CD4-positive, alpha-beta T cell treated with Interleukin-1 beta for 1 hour (primary cell): ENCODE results near the gene SSH2.
"Not testable (repeated sequence)": the region's sequence is repeated elsewhere in the genome, so short reads cannot be mapped to it uniquely, and the experiment has no call there.

Experiments used
- DNase-seq, 2 donors: peaks; one replicate each; pipeline ENCODE4 v3.0.0-alpha.2; 2020 to 2022

The SSH2 gene

DNA sequence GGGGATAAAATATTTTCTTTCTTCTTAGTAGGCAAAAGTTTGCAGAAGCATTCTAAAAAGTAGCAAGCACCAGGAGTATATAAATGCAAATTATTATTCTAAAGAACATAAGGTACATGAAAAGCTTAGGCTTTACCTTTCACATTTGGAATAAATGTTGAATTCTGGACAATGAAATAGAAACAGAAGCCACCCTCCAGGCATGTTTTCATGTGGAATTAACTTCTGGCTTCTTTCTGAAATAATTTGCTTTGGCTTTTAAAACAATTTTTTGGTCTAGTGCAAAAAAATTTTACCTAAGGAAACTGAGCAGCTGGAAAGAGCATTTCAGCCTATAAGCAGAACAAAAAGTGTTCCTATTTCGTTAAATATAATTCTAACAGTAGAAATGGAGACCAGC, 197.8 kb downstream of the SSH2 start:
- no peak for DNase-seq

DNA sequence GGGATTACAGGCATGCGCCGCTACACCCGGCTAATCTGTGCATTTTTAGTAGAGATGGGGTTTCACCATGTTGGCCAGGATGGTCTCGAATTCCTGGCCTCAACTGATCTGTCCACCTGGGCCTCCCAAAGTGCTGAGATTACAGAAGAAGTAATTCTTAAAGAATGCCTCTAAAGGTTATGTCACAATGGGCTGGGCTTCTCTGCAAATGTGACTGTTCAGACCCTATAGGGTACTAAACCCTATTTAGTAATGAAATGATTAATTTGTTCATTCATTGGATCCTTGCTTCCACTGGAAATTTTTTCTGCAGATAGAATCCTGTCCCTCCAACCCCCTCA, 198.5 kb downstream of the SSH2 start:
- no peak for DNase-seq

DNA sequence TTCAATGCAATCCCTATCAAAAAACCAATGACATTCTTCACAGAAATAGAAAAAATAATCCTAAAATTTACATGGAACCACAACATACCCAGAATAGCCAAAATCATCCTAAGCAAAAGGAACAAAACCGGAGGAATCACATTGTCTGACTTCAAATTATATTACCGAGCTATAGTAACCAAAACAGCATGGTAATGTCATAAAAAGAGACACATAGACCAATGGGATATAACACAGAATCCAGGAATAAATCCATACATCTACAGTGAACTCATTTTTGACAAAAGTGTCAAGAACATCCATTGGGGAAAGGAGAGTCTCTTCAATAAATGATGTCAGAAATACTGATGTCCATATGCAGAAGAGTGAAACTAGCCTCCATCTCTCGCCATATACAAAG, 201.5 kb downstream of the SSH2 start:
- DNase-seq: no peak

DNA sequence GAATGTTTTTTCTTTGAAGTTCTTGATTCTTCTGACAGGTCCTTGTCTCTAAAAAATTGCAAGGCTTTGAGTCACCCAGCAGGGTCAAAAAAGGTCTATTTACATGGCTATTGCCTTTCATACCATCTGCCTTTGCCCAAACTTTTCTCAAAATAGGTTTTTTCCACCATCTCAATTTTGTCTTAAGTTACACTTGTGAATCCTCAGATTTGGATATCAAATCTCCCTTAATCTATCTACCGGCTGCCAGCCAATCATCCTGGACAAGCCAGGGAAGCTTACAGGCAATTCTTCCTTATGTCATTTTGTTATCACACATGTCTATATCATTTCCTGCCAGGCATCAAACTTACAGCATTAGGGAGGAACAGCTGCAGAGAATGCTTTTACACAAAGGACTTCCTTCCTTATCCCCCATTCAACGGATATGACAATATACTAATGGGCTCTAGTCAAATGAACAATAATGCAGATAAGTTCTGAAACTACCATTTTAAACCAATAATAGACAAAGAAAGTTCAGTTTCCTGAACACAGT, 203.2 kb downstream of the SSH2 start:
- DNase-seq: peak in 1 of 2 donors; percentile 46

DNA sequence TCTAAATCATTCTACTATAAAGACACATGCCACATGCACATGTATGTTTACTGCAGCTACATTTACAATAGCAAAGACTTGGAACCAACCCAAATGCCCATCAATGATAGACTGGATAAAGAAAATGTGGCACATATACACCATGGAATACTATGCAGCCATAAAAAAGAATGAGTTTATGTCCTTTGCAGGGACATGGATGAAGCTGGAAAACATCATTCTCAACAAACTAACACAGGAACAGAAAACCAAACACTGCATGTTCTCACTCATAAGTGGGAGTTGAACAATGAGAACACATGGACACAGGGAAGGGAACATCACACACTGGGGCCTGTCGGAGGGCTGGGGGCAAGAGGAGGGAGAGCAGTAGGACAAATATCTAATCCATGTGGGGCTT, 204.6 kb downstream of the SSH2 start:
- DNase-seq: not testable (repeated sequence)

DNA sequence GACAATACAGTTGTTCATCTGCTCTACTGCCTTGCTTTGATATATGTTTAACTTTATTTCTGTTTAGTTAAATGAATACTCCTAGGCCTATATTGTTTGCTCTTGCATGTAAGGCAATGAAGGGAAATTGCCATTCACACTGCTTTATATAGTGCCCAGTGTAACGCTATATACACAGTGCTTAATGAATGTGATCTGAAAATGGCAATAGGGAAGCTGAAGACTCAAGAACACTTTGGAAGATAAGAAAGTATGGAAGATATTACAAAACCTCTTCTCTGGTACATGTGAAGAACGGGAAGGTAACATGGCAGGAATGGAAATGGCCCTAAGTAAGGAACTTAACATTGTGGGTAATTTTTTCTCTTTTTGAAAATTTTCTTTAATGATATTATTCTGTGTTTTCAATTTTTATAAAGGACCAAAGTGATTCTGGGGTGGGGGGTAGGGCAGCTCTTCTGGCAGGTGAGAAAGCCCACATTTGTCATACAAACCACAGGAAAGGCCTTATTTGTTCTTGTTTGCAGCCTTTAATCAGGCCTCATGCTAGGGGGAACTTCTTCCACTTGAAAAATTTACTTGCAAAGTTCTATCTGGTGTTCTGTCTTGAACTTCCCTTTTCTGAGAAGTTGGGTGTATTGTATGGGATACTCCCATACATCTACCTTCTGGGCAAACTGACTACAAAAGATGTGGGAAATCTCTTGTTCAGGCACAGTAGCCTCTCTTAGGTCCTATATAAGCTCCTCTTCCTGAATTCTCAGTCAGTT, 206.6 kb downstream of the SSH2 start:
- DNase-seq: peak; percentile 36 to 48

DNA sequence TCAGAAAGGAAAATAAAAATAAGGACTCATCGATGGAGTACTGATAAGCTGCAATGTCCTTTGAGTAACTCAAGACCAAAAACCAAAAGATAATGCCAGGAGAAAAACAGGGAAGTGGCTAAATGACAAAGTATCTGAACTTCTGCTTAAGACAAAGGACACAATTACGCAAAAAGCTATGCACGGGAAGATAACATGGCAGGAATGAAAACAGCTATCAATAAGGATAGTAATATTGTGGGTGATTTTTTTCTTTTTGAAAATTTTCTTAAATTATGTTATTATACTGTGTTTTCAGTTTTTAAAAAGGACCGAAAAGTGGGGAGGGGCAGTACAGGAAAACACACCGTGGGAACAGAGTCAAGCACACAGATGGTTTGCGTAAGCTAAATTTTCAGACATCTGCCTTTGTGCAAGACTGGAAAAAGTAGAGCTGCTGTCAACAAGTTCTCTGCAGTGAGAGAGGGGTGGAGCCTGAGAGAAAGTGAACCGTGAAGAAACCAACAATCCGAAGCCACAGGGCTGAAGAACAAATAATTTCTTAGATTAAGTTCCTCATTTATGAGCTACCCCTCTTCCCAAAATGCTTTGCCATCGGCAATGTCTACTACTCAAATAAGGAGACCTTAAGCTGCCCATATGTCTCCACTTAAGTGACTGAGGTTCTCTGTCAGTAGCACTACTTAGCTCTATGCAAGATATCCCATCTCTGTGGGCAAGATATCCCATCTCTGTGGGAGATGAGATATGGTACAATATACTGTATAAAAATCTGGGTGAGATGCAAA, 207.4 kb downstream of the SSH2 start:
- DNase-seq: peak; percentile 62 to 81

DNA sequence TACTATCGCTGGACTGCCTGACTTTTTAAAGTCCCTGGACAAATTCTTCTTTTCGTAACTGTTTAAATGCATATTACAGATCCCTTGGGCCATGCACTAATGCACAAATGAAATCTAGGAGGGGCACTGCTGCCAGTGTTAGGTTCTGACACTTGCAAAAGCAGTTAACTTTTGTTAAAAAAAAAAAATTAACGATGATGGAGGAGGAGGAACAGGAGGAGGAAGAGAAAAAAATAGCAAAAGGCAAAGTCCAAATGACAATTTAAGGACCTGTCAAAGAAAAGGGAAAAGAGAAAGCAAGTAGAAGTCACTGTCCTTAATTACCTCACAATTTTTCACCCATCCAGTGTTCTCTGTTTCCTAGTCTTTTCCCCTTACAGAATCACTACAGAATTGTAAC, 209.5 kb downstream of the SSH2 start:
- no peak for DNase-seq

DNA sequence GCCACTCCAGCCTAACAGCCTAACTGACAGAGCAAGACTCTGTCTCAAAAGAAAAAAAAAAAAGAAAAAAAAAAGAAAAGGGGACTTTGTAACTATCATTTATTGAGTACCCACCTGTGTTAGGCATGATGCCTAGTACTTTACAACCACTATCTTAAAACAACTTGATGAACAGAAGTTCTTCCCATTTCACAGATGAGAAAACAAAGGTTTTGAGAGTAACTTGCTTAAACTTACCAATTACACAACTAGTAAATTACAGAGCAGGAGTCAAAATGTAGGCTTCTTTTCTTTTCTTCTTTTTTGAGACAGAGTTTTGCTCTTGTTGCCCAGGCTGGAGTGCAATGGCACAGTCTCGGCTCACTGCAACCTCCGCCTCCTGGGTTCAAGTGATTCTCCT, 210.6 kb downstream of the SSH2 start:
- no peak for DNase-seq

DNA sequence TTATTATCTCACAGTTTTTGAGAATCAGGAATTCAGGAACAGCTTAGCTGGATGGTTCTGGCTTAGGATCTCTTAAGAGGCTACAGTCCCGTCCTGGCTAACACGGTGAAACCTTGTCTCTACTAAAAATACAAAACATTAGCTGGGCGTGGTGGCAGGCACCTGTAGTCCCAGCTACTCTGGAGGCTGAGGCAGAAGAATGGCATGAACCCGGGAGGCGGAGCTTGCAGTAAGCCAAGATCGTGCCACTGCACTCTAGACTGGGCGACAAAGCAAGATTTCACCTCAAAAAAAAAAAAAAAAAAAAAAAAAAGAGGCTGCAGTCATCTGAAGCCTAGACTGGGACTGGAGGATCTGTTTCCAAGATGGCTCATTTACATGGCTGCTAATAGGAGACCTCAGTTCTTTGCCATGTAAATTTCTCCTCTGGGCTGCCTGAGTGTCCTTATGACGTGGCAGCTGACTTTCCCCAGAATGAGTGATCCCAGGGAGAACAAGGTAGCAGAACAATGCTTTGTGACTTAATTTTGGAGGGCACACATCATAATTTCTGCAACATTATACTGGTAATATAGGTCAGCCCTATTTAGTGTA, 211.5 kb downstream of the SSH2 start:
- DNase-seq: no peak

DNA sequence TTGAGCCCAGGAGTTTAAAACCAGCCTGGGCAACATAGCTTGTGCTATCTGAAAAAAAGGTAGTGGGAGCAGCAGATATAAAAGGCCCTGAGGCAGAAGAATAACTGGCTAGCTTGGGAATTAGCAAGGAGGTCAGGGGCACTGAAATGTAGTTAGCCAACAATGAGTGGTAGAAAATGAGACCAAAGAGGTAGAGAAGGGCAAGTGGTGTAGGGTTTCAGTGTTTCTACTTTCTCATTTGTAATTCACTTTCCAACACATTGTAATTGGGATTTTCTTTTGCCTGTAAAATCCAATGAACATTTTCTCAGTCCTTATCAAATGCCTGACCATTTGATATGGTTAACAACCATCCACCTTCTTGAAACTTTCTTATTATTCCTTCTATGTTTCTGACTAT, 212.2 kb downstream of the SSH2 start:
- DNase-seq: no peak

DNA sequence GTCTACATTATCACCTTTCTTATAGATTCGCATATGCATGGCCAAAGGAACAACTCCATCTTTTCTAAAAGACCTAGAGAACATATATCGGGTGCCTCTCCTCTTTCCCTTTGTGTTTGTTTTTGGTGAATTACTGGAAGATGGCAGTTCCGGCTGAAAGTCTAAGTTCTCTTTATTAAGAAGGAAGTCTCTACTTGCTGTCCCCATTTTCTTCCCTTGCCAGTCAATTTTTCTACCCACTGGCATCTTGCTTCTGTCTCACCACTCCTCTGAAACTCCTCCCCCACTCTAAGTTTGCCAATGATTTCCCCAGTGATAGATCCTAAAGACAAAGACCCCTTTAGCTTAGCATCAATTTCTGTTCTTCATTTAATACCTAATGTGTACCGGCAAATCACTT, 213.5 kb downstream of the SSH2 start:
- DNase-seq: no peak

DNA sequence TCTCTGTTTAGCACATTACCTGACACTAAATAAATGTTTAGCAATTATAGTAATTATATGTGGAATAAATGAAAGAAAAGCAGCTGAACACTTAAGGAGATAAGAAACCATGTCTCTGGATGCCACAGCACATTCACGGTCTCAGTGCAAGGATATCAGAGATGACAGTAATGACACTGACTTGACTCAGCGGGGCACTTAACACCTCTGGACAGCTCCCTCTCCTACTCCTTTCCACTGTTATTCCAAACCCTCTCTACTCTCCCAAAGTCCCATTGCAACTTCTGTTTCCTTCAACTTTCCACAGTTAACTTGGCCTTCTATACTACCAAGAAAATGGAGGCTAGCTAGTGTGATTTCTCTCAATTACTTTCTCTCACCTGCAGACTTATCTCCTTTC, 214.3 kb downstream of the SSH2 start:
- DNase-seq: no peak

DNA sequence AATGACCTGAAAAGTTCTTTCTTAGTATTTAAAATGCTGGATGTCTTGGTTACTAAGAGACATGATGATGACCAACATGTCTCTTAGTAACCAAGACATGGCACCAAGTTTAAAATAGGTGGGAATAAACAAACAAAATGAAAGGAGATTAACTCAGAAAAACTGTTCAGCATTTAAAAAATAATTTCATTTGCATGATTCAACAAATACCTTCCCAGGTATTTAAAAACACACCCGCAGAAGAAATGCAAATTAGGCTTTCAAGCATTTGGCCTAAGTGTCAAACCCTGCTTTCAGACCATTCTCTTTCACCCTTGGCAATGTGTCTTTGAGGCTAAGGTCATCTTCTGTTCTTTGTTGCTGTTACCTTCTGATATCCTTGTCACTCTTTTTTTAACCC, 215.9 kb downstream of the SSH2 start:
- no peak for DNase-seq

DNA sequence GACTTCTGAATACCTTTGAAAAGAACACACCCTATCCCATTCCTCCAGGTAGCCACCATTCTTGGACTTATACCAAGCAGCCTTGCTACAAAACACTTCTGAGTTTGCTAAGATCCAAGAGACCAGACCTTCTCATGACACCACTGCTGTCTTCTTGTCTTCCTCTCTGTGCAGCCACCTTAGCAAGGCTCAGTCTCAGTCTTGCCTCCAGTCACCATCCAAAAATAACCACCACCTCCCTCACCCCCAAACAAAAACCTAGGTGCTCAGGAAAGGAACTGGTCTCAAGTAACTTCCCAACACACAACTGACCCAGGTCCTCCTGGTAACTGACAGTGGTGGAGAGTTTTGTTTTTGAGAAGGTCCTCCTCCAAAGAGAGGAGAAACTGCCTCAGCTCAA, 216.4 kb downstream of the SSH2 start:
- DNase-seq: no peak

DNA sequence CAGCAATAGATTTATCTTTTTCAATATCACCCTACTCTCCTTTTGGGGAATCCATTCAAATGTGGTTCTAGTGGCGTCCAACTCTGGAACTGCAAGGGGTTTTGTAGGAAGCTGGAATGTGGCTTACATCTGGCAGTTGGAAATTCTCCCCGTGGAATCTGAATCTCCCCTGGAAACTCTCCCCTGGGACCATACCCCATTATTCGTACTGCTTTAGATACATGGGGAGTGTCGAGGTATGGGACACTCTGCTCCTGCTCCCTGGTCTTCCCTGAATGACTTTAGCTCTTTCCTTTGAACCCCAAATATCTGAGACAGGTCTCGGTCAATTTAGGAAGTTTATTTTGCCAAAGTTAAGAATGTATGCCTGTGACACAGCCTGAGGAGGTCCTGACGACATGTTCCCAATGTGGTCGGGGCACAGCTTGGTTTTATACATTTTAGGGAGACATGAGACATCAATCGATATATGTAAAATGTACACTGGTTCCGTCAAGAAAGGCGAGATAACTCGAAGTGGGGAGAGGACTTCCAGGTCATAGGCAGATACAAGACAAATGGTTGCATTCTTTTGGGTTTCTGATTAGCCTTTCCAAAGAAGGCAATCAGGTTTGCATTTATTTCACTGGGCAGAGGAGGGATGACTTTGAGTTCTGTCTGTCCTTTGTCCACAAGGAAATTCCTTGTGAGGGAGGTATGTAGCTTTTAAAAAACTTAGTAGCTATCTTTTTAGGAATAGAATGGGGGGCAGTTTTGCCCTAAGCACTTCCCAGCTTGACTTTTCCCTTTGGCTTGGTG, 218.2 kb downstream of the SSH2 start:
- no peak for DNase-seq

DNA sequence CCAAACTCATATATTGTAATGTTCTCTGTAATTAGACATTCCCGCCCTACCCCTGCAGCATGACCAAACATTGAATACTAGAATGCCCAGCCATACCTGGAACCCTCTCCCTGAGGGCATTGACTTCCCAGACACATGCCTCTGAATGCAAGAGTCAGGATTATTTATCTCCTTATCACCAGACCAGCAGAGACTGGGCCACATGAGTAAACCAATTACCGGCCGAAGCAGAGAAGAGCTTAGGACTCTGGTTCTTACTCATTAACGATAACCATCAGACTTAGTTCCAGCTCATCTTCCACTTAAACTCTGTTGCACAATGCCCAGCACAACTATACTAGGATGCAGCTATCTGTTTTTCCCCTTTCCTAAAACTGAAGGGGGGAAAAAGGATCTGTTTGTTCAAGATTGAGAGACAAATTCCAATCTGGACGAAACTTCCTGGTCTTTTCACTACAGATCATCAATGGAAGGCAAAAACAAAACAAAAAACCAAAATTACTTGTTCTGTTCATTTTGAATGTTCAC, 219.1 kb downstream of the SSH2 start:
- no peak for DNase-seq

DNA sequence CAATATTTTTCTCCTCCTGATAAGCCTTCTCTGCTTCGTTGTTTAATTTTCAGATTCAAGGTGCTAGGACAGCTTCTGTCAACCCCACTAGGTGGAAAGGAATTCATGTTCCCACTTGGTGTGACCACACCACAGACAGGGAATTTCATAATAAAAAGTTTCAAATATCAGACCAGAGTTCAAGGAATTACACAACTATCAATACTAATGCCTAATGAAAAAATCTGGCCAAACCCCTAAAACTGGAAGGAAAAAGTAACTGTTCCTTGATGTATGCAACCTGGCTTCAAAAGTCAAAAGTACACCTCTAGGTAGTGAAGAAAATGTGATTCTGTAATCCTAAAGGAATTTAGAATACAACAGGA, 219.5 kb downstream of the SSH2 start:
- DNase-seq: no peak

DNA sequence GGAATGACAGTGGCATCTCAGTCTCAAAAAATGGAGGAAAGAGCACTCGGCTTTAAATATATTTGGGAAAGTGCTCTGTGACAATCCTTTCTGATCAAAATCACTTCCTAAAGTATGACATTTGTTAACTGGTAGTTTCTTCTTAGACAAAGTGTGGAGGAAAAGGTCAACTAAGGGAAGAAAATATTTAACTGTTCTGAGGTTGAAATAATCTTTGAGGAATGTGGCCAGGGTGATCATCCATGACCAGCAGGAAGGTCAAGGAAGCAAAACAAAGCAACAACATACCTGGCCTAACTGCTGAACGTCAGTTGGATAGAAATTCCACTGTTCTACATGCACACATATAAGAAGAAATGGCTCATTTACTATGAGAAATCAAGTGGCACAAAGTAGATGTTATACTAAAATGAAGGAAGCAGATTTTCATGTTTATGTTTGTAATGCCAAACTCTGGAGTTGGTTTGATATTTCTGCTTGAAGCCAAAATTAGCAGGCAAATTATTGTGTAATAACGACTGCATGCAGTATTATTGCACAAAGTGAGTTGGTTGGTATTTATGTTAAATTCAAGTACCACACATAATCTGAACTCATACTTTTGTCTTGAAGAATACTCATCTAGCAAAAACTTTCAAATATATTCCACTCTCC, 220.0 kb downstream of the SSH2 start:
- DNase-seq: no peak

DNA sequence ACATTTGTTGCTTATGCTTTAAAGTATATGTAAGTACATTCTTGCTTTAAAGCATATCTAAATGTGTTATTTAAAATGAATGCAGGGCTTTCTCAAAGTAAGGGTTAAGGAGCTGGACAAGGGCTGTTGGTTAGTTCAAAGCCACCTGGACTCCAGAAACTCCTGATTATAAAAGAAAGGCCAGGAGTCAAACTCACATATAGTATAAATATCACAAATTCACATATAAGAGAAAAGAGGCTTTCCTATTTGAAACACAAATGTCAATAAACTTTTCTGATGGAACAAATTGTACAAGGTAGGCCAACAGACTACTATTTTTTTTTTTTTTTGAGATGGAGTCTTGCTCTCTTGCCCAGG, 222.8 kb downstream of the SSH2 start:
- DNase-seq: no peak

DNA sequence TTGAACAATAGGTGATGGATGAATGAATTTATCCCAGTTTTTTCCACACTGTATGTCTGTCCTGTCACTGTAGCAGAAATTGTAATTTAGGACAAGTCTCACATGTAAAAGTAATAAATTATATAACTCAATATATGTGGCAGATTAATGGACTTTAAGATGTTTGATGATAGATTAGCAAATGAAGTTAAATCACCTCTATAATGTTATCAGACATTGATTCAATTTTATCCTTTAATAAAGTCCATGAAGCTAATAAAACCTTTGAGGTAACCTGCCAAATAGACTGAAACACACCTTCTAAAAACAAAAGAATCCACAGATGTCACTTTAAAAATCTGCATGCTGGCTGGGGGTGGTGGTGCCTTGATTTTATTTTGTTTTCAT, 224.0 kb downstream of the SSH2 start:
- no peak for DNase-seq

DNA sequence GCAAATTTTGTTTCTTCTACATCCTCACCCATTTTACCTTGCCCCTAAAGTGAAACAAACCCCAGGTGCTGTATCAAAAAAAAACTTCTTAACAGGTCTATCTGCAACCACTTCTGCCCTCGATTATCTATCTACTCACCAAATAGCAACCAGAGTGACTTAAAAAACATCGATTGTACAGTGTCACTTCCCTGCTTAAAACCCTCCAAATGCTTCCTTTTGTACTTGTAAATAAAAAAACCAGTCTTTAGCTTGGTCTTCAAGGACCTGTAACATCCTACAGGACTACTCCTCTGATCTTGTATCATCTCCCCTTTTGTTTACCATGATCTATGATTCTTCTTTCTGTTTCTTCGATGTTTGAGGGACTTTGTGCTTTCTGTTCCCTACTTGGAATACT, 224.6 kb downstream of the SSH2 start:
- peak in 1 of 2 donors; percentile 47 for DNase-seq

DNA sequence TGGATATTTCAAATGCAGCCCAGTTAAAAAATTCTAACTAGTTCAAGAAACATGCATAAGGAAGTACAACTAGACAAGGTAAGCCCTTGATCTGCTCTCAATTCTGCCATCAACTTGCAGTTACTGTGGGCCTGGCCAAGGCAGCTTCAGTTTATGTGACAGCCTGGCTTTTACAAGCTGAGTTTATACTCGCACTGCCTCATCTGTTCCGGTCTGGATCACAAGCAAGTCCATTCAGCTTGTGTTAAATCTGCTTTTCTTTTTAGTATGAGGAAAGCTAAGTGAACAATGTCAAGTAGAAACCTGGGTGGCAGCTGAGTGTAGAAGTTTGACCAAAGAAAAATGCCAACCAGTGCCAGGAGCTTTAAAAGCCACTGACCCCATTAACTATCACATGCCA, 230.7 kb downstream of the SSH2 start:
- no peak for DNase-seq
